B cell (primary cell): Measurements from ENCODE around the gene MET. TPM values are rescaled to one million over a fixed set of nuclear protein-coding genes. Genes with fewer than 3 reads are reported as not detected.

ENCODE experiments used
- ATAC-seq: fragments of 200-7000 bp; cut with Tn5 transposase; one replicate; pipeline ENCODE4 v1.10.0; 2021; ENCODE audit warnings: low read depth, mild to moderate bottlenecking, moderate number of reproducible peaks, moderate library complexity
- CTCF ChIA-PET: fragments of 350-600 bp; sonication (Branson Sonifier 250); formaldehyde crosslinking; loops from one replicate; lab custom pipeline; 2021; ENCODE audit warnings: antibody characterized with exemption, inconsistent platforms; lab: Charles Lee
- POLR2A ChIA-PET: fragments of 350-600 bp; sonication (Branson Sonifier 250); formaldehyde crosslinking; loops from one replicate; lab custom pipeline; 2021; ENCODE audit warnings: antibody characterized with exemption; lab: Charles Lee
- DNase-seq: peaks from one replicate; pipeline ENCODE4 v3.0.0; 2013
- H2AFZ ChIP-seq: 2 replicates; pipeline ENCODE4 v1.6.1; 2012; ENCODE audit warnings: mild to moderate bottlenecking, low read depth, low read length; ENCODE audit not compliant: insufficient read depth, poor library complexity, severe bottlenecking
- H3K27ac ChIP-seq, 2 donors: 1 replicate in 1 of 2; 2 replicates in 1 of 2; pipeline ENCODE4 v1.5.1; 2012 to 2013; ENCODE audit warnings: low read length in 2 of 2, mild to moderate bottlenecking in 2 of 2, moderate library complexity in 1 of 2
- H3K27me3 ChIP-seq, 4 experiments: fragments of 200-600 bp in 1 of 4; sonication (generic) in 1 of 4; replicated peaks in 1 of 4; 1 replicate in 2 of 4; 2 replicates in 2 of 4; pipeline versions ENCODE4 v1.6.1 to v1.7.0; 2013 to 2016; ENCODE audit warnings: low read length in 3 of 4, mild to moderate bottlenecking in 2 of 4, mixed read lengths in 1 of 4, moderate library complexity in 1 of 4; ENCODE audit not compliant: insufficient read depth in 4 of 4, control insufficient read depth in 3 of 4; ENCODE audit errors: control extremely low read depth in 1 of 4
- H3K36me3 ChIP-seq, 2 experiments: replicated peaks in 1 of 2; 1 replicate in 1 of 2; 2 replicates in 1 of 2; pipeline versions ENCODE4 v1.6.1 to v1.7.1; 2013; ENCODE audit warnings: low read length in 1 of 2; ENCODE audit not compliant: insufficient read depth in 2 of 2, control insufficient read depth in 1 of 2; ENCODE audit errors: control extremely low read depth in 1 of 2, extremely low read depth in 1 of 2
- H3K4me1 ChIP-seq, 2 donors: fragments of 200-600 bp in 1 of 2; sonication (generic) in 1 of 2; 1 replicate in 1 of 2; 2 replicates in 1 of 2; pipeline versions ENCODE4 v1.5.1 to v1.6.1; 2013 to 2017; ENCODE audit warnings: low read length in 2 of 2; ENCODE audit not compliant: control insufficient read depth in 2 of 2, insufficient read depth in 2 of 2
- H3K4me2 ChIP-seq: replicated peaks from 2 replicates; pipeline ENCODE3; 2012; ENCODE audit warnings: mild to moderate bottlenecking, low read depth, low read length; ENCODE audit not compliant: poor library complexity, severe bottlenecking
- H3K4me3 ChIP-seq, 5 experiments: fragments of 200-600 bp in 1 of 5; sonication (generic) in 1 of 5; 1 replicate in 3 of 5; 2 replicates in 2 of 5; pipeline versions ENCODE4 v1.5.1 to v1.7.0; 2011 to 2016; ENCODE audit warnings: low read length in 4 of 5, mild to moderate bottlenecking in 4 of 5, low read depth in 2 of 5, control low read depth in 1 of 5, moderate library complexity in 1 of 5; ENCODE audit not compliant: insufficient read depth in 1 of 5; ENCODE audit errors: control extremely low read depth in 1 of 5, extremely low read depth in 1 of 5
- H3K79me2 ChIP-seq: fragments of 200-600 bp; sonication (generic); one replicate; pipeline ENCODE4 v1.6.0; 2016; ENCODE audit warnings: low read length; ENCODE audit not compliant: control insufficient read depth, insufficient read depth
- H3K9ac ChIP-seq: fragments of 200-600 bp; sonication (generic); 2 replicates; pipeline ENCODE4 v1.6.1; 2017; ENCODE audit warnings: mild to moderate bottlenecking, low read length, moderate library complexity
- H3K9me3 ChIP-seq, 3 donors: one replicate each; pipeline versions ENCODE4 v1.6.1 to v1.7.1; 2013; ENCODE audit warnings: low read length in 2 of 3; ENCODE audit not compliant: control insufficient read depth in 2 of 3, insufficient read depth in 1 of 3; ENCODE audit errors: control extremely low read depth in 1 of 3
- H4K20me1 ChIP-seq: 2 replicates; pipeline ENCODE4 v1.6.0; 2012; ENCODE audit warnings: mild to moderate bottlenecking, low read length; ENCODE audit not compliant: insufficient read depth, control insufficient read depth, poor library complexity, severe bottlenecking
- H3K27ac Mint-ChIP-seq: one replicate; pipeline ENCODE4 v1.8.0; 2021; ENCODE audit warnings: mixed read lengths
- H3K27me3 Mint-ChIP-seq: one replicate; pipeline ENCODE4 v1.8.0; 2021; ENCODE audit warnings: mixed read lengths
- H3K4me1 Mint-ChIP-seq: one replicate; pipeline ENCODE4 v1.8.0; 2021; ENCODE audit warnings: mixed read lengths
- H3K4me3 Mint-ChIP-seq: one replicate; pipeline ENCODE4 v1.8.0; 2021; ENCODE audit warnings: mixed read lengths
- H3K9me3 Mint-ChIP-seq: one replicate; pipeline ENCODE4 v1.8.0; 2022; ENCODE audit warnings: mixed read lengths; ENCODE audit not compliant: insufficient read depth
- EZH2 ChIP-seq: IDR thresholded peaks from 2 replicates; pipeline ENCODE4 v1.6.1; 2012; ENCODE audit warnings: borderline replicate concordance, low read depth, mild to moderate bottlenecking, moderate library complexity, low read length; ENCODE audit not compliant: insufficient read depth, poor library complexity, severe bottlenecking
- WGBS: methylation state at CpG from one replicate; pipeline ENCODE4 v1.1.5; 2013; ENCODE audit warnings: missing lambda C conversion rate; ENCODE audit not compliant: insufficient coverage; 5-methylcytosine and 5-hydroxymethylcytosine counted together
- intact Hi-C: fragments of 100-400 bp; cut with micrococcal nuclease; formaldehyde crosslinking; loops from one replicate; pipeline ENCODE4 v1.10.0; 2022
- polyA plus RNA-seq: library from polyadenylated mRNA; depleted of rRNA; stranded (reverse); fragments of >200 nt; gene quantifications from 2 replicates; pipeline ENCODE4 v1.2.3, GENCODE V29; 2012
- total RNA-seq, 2 donors: library from RNA; stranded (reverse); fragments of 120-200 nt in 1 of 2; gene quantifications; 1 replicate in 1 of 2; 2 replicates in 1 of 2; pipeline versions ENCODE4 v1.2.3 to v1.2.4, GENCODE V29; 2013 to 2022
- TF ChIP-seq, protein P1 (sequence below): fragments of 200-600 bp; IDR thresholded peaks from one replicate; pipeline ENCODE4 v1.8.0; 2022; ENCODE audit warnings: antibody characterized with exemption, mild to moderate bottlenecking

Gene MET
- total and polyA plus RNA-seq, 2 donors (not counting 1 experiment from before 2014, with no cell fraction given), result 0.03 to 0.59 TPM

DNA sequence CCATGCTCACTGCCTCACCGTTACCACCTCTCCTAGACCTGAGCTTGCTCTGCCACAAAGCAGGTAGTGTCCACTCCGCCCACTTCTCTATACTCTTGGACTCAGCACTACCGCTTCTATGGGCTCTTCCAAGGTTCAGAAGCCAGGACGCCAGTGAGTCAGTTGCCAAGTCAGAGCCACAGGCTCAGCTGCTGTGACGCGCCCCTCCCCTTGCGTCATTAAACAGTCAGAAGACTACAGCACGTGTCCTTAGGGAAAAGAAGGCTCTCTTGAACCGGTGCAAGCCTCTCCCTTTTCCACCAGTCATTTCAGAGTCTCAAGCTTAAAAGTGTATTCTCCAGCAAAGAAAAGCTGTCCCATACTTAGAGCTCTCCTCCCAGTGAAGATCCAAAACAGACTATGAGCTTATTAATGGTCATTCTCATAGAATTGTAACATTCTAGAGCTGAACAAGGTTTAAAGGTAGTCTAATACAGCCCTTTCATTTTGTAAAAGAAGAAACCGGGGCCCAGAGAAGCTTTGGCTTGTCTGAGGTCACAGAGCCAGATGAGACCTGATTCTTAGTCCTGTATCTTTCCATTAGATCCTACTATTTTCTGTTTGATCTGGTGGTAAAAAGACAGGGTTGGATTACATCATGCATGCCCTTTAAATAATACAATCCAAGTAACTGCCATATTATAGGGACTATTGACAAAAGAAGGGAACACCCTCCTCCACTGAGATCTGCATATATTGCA is 40.9 kb upstream of the MET start:
- DNase-seq, result peak; percentile 62
- 82% methylated on average over 9 of the region's 10 CpGs for WGBS
- H3K4me2 ChIP-seq, result peak overlapping the region; percentile 46
- CTCF ChIA-PET, result interaction anchor here (1.8 to 1.9 kb wide), 2 partner anchors 12 to 40 kb away, joined by 4 to 10 read pairs; no protein-coding TSS in a partner anchor
- H3K4me3 Mint-ChIP-seq, result peak overlapping the region; percentile 81
- peak overlapping the region; percentile 40 for H3K9ac ChIP-seq
- no peaks in the 10 kb centered on the region for H3K36me3 ChIP-seq
- H3K4me1 ChIP-seq, result peaks cover 0 to 7% of the 10 kb centered on the region in 2 donors
- H3K4me3 ChIP-seq, result peak overlapping the region in 2 of 5 experiments; percentile 25 to 34
- H3K27ac ChIP-seq, result no peak overlapping the region
- peak overlapping the region; percentile 17 for H3K27ac Mint-ChIP-seq
- H3K4me1 Mint-ChIP-seq, result peaks cover 22% of the 10 kb centered on the region
- H3K27me3 Mint-ChIP-seq, result peaks cover under 1% of the 10 kb centered on the region
- H2AFZ ChIP-seq, result no peak overlapping the region
- ATAC-seq, result peak; percentile 77
- no peaks in the 10 kb centered on the region for H4K20me1 ChIP-seq
- no peaks in the 10 kb centered on the region for H3K9me3 Mint-ChIP-seq
- intact Hi-C loops, result loop anchor here (5.0 kb wide), 1 partner anchor 51 kb away; no protein-coding TSS in a partner anchor
- H3K9me3 ChIP-seq, result no peaks in the 10 kb centered on the region
- TF ChIP-seq, protein P1, sequence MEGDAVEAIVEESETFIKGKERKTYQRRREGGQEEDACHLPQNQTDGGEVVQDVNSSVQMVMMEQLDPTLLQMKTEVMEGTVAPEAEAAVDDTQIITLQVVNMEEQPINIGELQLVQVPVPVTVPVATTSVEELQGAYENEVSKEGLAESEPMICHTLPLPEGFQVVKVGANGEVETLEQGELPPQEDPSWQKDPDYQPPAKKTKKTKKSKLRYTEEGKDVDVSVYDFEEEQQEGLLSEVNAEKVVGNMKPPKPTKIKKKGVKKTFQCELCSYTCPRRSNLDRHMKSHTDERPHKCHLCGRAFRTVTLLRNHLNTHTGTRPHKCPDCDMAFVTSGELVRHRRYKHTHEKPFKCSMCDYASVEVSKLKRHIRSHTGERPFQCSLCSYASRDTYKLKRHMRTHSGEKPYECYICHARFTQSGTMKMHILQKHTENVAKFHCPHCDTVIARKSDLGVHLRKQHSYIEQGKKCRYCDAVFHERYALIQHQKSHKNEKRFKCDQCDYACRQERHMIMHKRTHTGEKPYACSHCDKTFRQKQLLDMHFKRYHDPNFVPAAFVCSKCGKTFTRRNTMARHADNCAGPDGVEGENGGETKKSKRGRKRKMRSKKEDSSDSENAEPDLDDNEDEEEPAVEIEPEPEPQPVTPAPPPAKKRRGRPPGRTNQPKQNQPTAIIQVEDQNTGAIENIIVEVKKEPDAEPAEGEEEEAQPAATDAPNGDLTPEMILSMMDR, result no peak
- no peak for TF ChIP-seq EZH2
- H3K27me3 ChIP-seq, result peaks cover 0 to 7% (median 0%) of the 10 kb centered on the region in 4 experiments
- no peaks in the 10 kb centered on the region for H3K79me2 ChIP-seq
- POLR2A ChIA-PET, result no interaction called here

DNA sequence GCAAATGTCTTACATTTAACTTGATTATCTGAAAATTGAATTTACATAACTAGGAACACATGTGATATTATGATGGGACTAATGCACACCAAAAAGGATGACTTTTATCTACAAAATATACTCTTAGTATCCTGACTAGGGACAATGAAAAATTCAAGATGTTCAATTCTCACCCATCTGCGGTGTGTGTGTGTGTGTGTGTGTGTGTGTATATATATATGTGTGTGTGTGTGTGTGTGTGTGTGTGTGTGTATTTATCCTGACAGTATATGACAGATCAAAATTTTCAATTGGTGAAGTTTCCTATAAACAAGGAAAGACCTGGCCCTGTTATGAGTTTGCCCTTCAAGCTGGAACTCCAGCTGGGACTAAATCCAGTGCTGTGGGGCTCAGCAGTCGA is 40.3 kb upstream of the MET start:
- peaks cover 0 to 5% (median 0%) of the 10 kb centered on the region in 4 experiments for H3K27me3 ChIP-seq
- no CpG with 5 or more reads among the region's 2 CpGs for WGBS
- no peaks in the 10 kb centered on the region for H3K9me3 Mint-ChIP-seq
- H3K4me3 ChIP-seq, result no peak overlapping the region
- H3K27me3 Mint-ChIP-seq, result no peaks in the 10 kb centered on the region
- TF ChIP-seq, protein P1, result no peak
- no peak for TF ChIP-seq EZH2
- H3K4me2 ChIP-seq, result no peak overlapping the region
- no peak overlapping the region for H2AFZ ChIP-seq
- H3K27ac ChIP-seq, result no peak overlapping the region
- CTCF ChIA-PET, result interaction anchor here (1.9 kb wide), 1 partner anchor 41 kb away, joined by 10 read pairs; no protein-coding TSS in a partner anchor
- POLR2A ChIA-PET, result no interaction called here
- DNase-seq, result no peak
- H3K27ac Mint-ChIP-seq, result no peak overlapping the region
- no peak overlapping the region for H3K9ac ChIP-seq
- H4K20me1 ChIP-seq, result no peaks in the 10 kb centered on the region
- no peaks in the 10 kb centered on the region for H3K36me3 ChIP-seq
- ATAC-seq, result no peak
- intact Hi-C loops, result loop anchor here (5.0 kb wide), 1 partner anchor 51 kb away; no protein-coding TSS in a partner anchor
- no peak overlapping the region for H3K4me3 Mint-ChIP-seq
- no peaks in the 10 kb centered on the region for H3K9me3 ChIP-seq
- H3K4me1 Mint-ChIP-seq, result peaks cover 22% of the 10 kb centered on the region
- H3K4me1 ChIP-seq, result peaks cover 0 to 7% of the 10 kb centered on the region in 2 donors
- H3K79me2 ChIP-seq, result no peaks in the 10 kb centered on the region
